GM18907 (cell line): ENCODE results near the gene ICA1.
A peak's percentile ranks its signal among the peaks of the same experiment; 100 is the strongest.
"Not testable (repeated sequence)": the region's sequence is repeated elsewhere in the genome, so short reads cannot be mapped to it uniquely, and the experiment has no call there.

ENCODE experiments used
- ATAC-seq: cut with Tn5 transposase; IDR thresholded peaks from one replicate; pipeline ENCODE4 v1.9.1; 2021; ENCODE audit warnings: mild to moderate bottlenecking, moderate library complexity; ENCODE audit not compliant: unreplicated experiment

The ICA1 gene

GRCh38 chr7:8261711-8262695 is at the start of gene ICA1:
TSS of gene ICA1 (minus strand) at chr7:8262167. CDS start at chr7:8235926, 26,241 bp downstream.
- peak; percentile 70 for ATAC-seq

- ATAC-seq, result no peak
These were observed 48.9 kb upstream of the ICA1 start for GRCh38 chr7:8310876-8311275.

- ATAC-seq, result no peak
These were observed 43.8 kb upstream of the ICA1 start for GRCh38 chr7:8305625-8306388.

GRCh38 chr7:8305104-8305503 is 43.1 kb upstream of the ICA1 start:
- ATAC-seq, result no peak

GRCh38 chr7:8303904-8304528 is 42.0 kb upstream of the ICA1 start:
- no peak for ATAC-seq

- ATAC-seq, result not testable (repeated sequence)
These were observed 35.1 kb upstream of the ICA1 start for GRCh38 chr7:8297023-8297422.

GRCh38 chr7:8296362-8296659 is 34.3 kb upstream of the ICA1 start:
- no peak for ATAC-seq

GRCh38 chr7:8295638-8296361 is 33.8 kb upstream of the ICA1 start:
- peak; percentile 99 for ATAC-seq

GRCh38 chr7:8291397-8292141 is 29.6 kb upstream of the ICA1 start:
- ATAC-seq, result no peak

GRCh38 chr7:8290645-8291308 is 28.8 kb upstream of the ICA1 start:
- no peak for ATAC-seq

GRCh38 chr7:8286118-8286517 is 24.2 kb upstream of the ICA1 start:
- no peak for ATAC-seq

GRCh38 chr7:8285155-8285554 is 23.2 kb upstream of the ICA1 start:
- ATAC-seq, result no peak

GRCh38 chr7:8284606-8285005 is 22.6 kb upstream of the ICA1 start:
- no peak for ATAC-seq

- no peak for ATAC-seq
These were observed 22.0 kb upstream of the ICA1 start for GRCh38 chr7:8283968-8284367.

- ATAC-seq, result no peak
These were observed 20.9 kb upstream of the ICA1 start for GRCh38 chr7:8282871-8283270.

- ATAC-seq, result no peak
These were observed 20.2 kb upstream of the ICA1 start for GRCh38 chr7:8282162-8282561.

GRCh38 chr7:8278183-8278582 is 16.2 kb upstream of the ICA1 start:
- no peak for ATAC-seq

GRCh38 chr7:8277394-8277982 is 15.5 kb upstream of the ICA1 start:
- ATAC-seq, result no peak

GRCh38 chr7:8274589-8274988 is 12.6 kb upstream of the ICA1 start:
- no peak for ATAC-seq
